GM19324 (cell line): ENCODE results near the gene SH2B3.

Source experiments
- ATAC-seq: cut with Tn5 transposase; IDR thresholded peaks from one replicate; pipeline ENCODE4 v1.9.1; 2021; ENCODE audit warnings: mild to moderate bottlenecking, moderate library complexity; ENCODE audit not compliant: unreplicated experiment, low FRiP score

The SH2B3 gene

DNA sequence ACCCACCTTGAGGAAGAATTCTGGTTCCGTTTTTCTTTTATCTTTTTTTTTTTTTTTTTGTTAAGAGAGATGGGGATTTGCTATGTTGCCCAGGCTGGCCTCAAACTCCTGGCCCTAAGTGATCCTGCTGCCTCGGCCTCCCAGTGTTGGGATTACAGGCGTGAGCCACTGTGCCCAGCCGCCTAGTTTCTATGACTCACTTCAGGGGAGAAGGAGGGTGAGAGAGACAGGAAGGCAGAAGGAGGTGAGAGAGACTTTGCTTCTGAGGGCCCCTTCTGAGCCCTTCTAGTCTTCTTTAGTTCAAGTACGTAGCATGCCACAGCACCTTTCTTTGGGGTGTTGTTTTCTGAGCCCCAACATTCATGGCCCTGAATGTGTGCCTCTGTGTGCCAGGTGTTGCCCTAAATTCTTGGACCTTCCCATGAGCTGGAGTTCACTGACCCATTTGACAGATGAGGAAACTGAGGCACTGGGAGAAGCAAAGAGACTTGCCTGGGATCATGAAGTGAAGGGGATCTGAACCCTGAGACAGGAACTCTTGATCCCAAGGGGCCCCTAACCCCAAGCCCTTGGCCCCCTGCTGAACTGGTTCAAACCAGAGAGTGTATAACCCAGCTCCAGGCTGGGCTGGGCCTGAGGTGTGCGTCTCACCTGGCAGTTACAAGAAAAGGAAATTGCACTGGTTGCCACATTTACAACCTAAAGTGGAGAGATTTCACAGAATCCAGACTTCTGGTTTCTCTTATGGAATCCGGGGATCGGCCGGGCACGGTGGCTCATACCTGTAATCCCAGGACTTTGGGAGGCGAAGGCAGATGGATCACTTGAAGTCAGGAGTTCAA, 20.8 kb downstream of the SH2B3 start:
- no peak for ATAC-seq

DNA sequence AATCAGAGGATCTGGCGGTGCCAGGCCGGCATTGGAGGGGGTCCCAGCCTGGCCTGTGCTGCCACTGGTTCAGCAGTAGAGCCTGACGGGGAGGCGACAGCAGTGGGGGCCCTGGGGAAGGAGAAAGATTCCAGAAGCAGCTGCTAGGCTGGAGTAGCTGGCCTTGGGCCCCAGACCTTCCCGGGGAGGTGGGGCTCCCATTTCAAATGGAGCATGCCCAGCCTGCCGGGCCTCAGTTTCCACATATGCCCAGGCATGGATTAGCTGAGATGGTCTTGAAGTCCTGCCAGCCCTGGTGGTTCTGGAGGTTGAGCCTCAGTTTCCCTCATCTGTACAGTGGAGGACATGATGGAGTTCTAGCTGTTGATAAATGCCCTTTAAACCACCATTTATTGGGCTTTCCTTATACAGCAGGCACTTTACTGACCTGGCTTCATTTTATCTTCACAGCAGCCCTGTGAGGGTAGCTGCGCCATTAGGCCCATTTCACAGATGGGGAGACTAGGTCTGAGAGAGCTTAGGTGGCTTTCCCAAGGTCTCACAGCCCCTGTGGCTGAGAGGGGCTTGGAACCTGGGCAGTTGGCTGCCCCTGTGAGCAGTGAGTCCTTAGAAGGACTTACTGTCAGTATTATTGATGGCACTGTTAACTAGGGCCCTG, 21.8 kb downstream of the SH2B3 start:
- ATAC-seq = no peak

DNA sequence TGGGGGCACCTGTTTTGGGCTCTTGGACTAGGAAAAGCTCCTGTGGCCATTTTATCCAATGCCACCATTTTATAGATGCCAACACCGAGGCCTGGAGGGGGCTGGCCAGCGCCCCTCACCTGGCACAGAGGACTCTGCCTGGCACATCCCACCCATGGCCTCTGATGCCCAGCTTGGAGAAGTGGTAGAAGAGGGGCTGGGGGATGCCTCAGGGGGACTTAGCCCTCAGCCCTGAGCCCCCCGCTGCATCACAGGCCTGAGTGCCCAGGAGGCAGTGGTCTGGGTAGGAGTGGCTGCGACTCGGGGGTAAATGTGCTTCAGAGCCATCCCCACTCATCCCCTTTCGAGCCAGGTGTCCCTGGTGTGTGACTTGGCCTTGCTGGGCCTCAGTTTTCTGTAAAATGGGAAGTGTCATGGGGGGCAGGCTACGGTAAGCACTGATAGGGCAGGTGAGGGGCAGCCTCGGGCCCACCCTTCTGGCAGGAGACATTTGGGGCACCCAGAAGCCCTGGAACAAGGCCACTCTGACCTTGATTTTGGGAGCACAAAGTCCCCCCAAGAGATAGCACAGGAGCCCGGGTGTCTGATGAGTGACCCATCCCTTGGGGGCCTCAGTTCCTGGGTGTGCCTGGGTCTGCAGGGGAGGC, 22.5 kb downstream of the SH2B3 start:
- no peak for ATAC-seq

DNA sequence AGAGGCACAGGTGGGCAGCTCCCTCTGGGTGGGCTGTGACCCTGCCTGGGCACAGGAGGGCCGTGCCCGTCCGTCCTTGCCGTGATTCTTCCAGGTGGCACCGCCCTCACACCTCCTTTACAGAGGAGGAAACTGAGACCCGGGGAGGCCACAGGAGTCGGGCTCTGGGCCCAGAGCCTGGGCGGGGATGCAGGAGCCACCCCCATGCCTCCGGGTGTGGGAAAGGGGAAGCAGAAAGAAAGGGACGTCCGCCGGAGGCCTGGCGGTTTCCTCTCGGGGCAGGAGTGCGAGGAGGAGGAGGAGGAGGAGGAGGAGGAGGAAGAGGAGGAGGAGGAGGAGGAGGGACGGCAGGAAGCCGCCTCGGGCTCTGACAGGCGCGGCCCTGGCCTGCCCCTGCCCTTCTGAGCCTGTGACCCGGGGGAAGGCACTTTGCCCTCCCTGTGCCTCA, 23.0 kb downstream of the SH2B3 start:
- no peak for ATAC-seq

DNA sequence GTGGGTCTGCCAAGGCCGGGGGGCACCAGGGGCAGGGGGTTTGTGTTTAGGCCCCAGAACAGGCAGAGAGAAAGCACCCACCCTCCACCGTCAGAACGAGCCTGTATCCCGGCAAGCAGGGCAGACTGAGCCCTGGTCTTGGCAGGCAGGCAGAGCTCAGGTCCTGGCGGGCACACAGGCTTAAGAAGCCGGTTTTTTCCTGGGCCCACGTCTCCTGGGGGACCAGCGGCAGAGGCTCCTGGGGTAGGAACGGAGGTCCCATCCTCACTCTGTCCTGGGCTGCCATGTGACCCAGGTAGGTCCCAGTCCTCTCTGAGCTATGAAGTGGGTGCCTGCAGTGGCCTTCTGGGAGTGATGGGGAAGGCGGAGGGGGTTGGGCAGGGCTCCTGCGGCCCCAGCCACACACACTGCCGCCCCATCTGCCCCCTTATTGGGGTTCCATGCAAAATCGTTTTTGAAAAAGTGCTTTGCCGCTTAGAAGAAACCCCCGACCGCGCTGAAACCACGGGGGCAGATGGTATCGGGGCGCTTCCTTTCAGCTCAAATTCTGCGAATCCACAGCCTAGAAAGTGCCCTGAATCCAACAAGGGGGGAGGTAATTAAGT, 24.2 kb downstream of the SH2B3 start:
- no peak for ATAC-seq

DNA sequence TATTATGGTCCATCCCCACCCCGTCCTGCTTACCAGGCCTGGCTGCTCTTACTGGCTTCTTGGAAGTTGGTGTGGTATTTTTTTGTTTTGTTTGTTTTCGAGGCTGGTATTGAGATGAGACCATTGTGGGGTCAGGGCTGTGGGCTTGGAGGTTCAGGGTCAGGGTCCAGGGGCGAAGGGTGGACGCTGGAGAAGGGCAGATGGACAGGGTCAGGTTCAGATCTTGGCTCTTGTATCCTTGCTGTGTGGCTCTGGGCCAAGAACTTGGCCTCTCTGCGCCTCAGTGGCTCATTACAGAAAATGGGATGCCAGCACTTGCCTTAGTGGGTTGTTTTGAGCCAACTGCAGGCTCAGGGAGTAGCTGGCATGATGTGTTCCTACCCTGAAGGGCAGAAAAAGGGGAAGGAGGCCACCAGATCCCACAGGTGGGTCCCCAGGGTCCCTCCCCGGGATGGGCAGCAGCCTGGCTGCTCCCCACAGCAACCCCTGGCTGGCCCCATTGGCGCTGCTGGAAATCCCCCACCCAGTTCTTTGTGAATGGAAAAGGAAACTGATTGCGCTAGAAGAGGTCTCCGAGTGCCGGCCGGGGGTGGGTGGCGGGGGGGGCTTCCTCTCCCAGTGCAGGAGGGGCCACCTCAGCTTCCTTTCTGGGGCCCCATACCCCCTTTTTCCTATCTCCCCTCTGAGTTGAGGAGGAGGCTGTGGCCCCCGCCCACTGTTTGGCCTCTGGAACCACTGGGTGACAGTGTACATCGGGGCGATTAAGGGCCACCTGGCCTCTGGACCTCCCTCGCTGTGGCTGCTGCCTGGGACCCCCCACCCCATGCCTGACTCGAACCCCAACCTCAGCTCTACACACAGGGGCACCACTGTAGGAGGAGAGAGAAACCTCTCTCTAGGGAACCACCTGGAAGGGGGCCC, 25.0 kb downstream of the SH2B3 start:
- no peak for ATAC-seq

DNA sequence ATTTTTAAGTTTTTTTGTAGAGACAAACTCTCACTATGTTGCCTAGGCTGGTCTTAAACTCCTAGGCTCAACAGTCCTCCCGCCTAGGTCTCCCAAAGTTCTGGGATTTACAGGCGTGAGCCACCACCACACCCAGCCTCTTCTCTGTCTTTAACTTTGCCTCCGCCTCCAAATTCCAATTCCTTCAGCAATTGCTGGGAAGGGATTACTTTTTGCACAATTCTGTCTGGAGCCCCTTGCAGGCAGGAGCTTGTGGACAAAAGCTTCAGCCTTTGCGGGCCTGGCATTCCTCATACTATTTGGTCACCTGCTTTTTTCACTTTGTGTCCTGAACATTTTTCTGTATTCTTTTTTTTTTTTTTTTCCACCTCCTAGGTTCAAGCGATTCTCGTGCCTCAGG, 26.0 kb downstream of the SH2B3 start:
- ATAC-seq = no peak

DNA sequence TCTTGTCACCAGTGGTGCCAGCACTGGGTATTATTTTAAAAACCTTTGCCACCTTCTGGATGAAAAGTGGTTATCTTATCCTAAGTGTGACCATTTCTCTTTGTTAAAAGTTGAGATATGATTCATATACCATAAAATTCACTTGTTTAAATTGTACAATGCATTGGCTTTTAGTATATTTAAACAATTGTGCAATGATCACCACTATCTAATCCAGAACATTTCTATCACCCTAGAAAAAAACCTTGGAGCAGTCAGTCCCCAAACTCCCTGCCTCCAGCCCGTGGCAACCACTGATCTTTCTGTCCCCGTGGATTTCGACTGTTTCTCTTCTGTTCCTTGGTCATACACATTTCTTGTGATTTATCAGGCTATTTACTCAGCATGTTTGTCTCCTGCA, 28.3 kb downstream of the SH2B3 start:
- ATAC-seq = no peak

DNA sequence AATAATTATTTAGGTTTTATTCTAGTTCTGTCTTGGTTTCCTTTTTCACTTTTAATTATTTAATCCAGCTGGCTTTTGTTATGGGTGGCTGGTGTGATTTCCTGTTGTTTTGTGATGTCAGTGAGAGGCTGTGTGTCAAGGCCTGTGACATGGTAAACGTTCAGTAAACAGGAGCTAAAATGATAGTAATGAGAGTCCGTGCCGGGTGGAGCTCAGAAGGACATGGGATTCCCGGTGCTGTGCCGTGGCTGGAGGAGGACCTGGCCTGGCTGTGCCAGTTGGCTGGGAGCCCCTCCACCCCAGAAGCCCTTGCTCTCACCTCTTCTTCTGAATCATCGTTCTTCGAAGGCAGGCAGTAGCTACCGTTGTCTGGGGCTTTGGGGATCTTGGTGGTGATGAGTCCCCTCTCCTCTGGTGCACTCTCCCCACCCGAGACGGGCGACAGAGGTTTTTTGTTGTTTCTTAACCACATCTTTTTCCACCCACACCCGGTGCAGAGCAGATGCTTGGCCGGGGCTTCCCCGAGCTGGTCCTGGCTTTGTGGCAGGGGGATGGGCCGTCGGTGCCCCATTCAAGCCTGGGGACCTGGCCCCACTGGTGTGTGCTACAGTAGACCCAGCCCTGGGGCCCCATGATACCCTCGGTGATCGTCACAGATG, 29.1 kb downstream of the SH2B3 start:
- ATAC-seq = peak; percentile 66

DNA sequence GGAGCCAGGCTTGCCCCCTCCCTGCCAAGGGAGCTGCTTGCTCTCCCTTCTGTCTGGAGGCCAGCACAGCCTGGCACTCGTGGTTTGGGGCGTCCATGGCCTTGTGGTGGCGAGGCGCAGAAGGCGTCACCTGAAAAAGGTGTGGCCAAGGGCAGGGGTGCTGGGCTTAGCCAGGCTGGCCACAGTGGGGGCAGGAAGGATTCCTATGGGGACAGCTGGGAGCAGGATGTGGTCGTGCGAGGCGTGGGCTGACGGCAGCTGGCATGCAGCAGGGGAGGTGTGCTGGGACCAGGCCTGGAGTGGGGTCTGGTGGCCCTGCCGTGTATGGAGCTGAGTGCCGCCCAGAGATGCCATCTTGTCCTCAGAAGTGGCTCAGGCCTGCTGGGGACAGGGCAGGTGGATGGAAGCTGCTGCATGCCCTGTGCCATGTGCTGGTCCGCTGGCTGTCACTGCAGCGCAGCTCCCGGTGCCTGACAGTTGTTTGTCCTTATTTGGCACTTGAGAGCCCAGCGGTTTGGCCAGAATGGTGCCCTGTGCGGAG, 30.0 kb downstream of the SH2B3 start:
- ATAC-seq = no peak

DNA sequence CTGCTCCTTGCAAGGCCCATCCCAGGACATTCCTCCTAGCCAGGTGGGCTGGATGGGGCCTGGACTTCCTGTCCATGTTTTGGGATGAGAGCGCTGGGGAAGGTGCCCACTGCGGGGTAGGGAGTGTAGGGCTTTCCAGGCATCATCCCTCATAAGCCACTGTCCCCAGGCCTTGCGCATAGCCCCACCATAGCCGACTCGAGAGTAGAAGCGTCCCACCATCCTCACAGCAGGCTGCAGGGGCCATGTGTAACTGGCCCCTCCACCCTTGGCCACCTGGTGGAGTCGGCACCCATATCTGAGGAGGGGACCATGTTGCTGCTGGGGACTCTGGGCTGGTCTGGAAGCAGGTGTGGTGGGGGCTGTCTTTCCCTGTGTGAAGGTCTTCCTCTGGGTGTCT, 30.5 kb downstream of the SH2B3 start:
- ATAC-seq = no peak

DNA sequence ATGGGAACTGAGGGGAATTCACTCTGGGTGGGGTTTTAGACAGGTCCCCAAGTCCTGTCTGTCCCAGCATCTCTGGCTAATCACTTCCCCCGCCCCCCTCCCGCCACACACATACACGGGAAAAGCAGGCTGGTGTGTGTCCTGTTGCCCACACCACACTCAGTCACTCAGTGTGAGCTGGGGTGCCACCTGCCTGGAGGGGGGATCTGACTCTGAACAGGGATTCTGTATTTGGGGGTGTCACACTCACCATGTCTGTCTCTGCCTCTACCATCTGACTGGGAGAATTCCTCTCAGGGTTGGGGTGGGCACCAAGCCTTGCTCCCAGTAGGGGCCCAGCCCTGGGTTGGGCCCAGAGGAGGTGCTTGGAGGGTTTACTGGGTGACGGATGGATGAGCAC, 31.1 kb downstream of the SH2B3 start:
- no peak for ATAC-seq

DNA sequence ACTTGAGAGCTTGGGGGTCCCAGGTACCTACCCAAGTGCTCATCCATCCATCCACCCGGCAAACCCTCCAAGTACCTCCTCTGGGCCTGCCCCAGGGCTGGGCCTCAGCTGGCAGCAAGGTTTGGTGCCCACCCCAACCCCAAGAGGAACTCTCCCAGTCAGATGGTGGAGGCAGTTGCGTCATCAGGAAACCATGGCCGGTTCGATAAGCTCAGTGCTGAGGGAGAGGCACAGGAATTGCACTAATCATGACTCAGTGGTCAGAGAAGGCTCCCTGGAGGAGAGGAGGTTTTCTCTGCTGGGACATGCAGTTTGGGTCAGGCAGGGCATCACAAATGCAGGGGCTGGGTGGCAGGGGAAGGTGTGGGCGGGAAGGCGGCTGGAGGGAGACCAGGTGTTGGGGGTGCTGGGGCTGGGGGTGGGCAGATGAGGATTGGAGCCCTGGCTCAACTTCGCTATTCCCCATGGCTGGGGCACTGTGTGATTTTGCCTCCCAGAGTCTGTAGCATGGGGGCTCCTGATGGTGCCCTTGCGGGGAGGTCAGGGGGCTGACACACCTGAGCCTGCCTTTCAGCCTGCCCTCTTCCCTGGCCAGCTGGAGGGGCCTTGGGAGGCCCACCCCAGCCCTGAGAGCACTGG, 32.2 kb downstream of the SH2B3 start:
- ATAC-seq = no peak

DNA sequence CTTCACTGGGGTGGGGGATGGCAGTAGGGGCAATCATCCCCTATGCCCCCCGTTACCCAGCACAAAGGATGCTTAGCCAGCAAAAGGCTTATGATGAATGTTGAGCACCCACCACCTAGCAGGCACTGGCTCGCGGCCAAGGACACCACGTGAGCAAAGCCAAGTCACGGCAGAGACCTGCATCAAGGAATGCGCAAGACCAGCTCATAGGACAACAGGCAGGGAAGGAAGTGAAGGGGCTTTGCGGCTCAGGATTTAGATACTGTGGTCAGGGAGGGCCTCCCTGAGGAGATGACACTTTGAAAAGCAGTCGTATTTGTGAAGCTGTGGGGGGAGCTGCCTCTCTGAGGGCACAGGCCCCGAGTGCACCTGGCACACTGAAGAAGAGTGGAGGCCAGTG, 32.8 kb downstream of the SH2B3 start:
- no peak for ATAC-seq

DNA sequence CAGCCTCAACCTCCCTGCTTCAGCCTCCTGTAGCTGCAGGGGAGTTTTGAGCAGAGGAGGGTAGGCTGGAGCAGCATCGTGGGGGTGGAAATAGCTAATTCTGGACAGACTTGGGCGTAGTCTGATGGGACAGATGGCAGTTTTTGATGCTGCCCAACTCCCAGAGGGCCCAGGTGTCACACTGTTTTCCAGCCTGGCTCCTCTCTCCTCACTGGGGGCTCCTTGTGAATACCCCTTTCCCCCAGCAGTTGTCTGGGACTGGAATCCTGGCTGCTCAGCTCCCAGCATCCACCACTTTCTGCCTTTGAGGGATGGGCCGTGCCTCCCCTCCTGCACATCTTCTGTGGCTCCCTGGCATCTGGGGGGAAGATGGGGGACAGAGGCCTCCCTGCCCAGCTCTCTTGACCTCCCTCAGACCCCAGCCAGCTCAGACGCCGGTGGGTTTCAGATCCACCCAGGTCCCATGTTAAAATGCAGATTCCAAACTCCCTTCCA, 34.0 kb downstream of the SH2B3 start:
- no peak for ATAC-seq

DNA sequence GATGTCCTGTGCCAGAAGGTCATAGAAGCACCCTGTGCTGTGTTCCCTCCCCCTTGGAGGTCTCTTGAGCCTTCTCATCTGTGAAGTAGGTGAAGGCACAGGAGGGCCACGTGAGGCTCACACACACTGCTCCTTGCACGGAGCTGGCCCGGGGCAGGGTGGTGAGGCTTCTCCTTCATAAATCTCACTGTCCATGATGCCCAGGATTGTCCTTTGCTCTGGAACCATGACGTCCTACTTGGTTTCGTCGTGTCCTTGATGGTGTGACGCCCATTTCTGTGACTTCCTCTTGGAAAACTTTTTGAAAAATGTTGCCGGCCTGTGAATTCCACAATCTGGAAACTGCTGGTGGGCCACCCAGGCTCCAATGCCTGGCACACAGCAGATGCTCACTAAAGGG, 34.4 kb downstream of the SH2B3 start:
- ATAC-seq = no peak

DNA sequence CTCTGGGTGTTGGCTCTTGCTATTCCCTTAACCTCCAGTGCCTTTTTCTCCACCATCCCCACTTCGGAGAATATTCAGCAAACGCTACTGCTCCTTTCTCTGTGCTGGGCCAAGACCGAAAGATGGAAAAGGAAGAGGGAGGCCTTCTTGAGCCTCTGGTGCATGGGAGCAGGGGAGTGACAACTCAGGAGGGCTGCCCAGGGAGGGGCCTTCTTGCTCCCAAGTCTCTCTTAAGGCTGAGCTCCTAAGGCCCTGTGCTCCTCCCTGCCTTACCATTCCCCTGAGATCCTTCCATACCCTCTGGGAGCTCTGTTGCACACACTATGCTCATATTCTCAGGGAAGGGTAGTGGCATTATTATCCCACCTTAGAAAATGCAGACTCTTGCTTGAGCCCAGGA, 34.9 kb downstream of the SH2B3 start:
- ATAC-seq = no peak

DNA sequence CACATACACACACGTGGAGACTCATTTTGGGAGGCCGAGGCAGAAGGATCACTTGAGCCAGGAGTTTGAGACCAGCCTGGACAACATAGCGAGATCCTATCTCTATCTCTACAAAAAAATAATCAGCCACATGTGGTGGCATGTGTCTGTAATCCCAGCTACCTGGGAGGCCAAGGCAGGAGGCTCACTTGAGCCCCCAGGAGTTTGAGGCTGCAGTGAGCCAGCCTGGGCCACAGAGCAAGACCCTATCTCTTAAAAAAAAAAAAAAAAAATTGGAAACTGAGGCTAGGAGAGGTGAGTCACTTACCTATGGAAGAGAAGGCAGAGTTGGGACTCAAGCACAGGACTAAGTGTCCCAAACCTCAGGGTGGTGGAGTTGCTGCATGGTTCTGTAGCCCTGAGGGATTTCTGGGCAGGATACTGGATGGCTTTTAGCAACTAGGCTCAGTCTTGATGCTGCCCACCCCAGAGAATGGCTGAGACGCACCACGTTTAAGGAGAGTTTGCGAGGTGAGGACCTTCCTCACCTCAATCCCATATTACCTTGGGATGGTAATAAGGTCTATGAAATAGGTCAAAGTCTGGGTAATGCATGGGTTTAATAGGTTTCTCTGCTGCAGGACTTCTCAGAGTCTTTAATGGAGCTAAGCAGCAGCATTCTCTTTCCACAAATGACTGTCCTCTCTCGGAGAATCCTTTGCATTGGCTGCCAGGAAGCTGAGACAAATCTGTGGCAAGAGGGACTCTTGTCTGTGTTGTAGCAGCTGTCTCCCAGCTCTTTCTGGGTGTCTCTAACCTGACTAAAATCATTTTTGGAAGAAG, 35.6 kb downstream of the SH2B3 start:
- no peak for ATAC-seq
